ENCODE results near the gene AIFM1. TPM values are rescaled to one million over a fixed set of nuclear protein-coding genes. Genes with fewer than 3 reads are reported as not detected.

Gene AIFM1
- total RNA-seq, 1 donor from 2014 or later: 132 TPM

- peak; percentile 81 for ATAC-seq
- intact Hi-C loops (cut with DNase I): loop anchor here (2.0 kb wide), 1 partner anchor 38 kb away; no protein-coding TSS in a partner anchor
- peak; percentile 75 for DNase-seq (ENCODE audit: missing footprints)
These were observed 83.2 kb downstream of the AIFM1 start for GRCh38 chrX:130082244-130083106.

GRCh38 chrX:130081421-130082045, 84.1 kb downstream of the AIFM1 start:
- ATAC-seq (peak; percentile 21), DNase-seq (ENCODE audit: missing footprints) (no peak)

GRCh38 chrX:130080791-130081367, 84.8 kb downstream of the AIFM1 start:
- DNase-seq (ENCODE audit: missing footprints) (no peak), ATAC-seq (no peak)
- intact Hi-C loops (cut with DNase I): loop anchor here (1.0 kb wide), 1 partner anchor 111 kb away; no protein-coding TSS in a partner anchor

More at GRCh38 chrX:130081421-130082045, 84.1 kb downstream of the AIFM1 start:
- intact Hi-C loops (cut with DNase I): loop anchor here (2.0 kb wide), 1 partner anchor 39 kb away; no protein-coding TSS in a partner anchor

- intact Hi-C loops (cut with DNase I): loop anchor here (1.0 kb wide), 1 partner anchor 112 kb away; no protein-coding TSS in a partner anchor
- ATAC-seq: peak; percentile 67
- no peak for DNase-seq (ENCODE audit: missing footprints)
These were observed 85.7 kb downstream of the AIFM1 start for GRCh38 chrX:130079824-130080406.

Other genes starting within 250 kb of the AIFM1 start
- gene BCORL1, start 183.2 kb downstream of the AIFM1 start, total RNA-seq: 11.3 TPM
- 2.8 TPM for gene ELF4, start 55.3 kb downstream of the AIFM1 start, total RNA-seq
- 0.32 TPM for gene RAB33A, start 6.1 kb upstream of the AIFM1 start, total RNA-seq
- 1.5 TPM for gene ZNF280C, start 103.1 kb upstream of the AIFM1 start, total RNA-seq
- 4.8 TPM for gene SLC25A14, start 174.1 kb upstream of the AIFM1 start, total RNA-seq
- not detected for gene GPR119, start 219.8 kb upstream of the AIFM1 start, total RNA-seq
- gene RBMX2, start 236.1 kb upstream of the AIFM1 start, total RNA-seq: 9.9 TPM